DOHH2 (cell line): ENCODE measurements around the gene LMOD1.

Source experiments
- H3F3A ChIP-seq: fragments of 200-600 bp; sonication (generic), shearing (Covaris generic); 2 replicates; pipeline ENCODE4 v1.6.0; 2016; ENCODE audit warnings: antibody characterized with exemption, mild to moderate bottlenecking; ENCODE audit not compliant: control insufficient read depth, insufficient read depth
- H3K27ac ChIP-seq: fragments of 200-600 bp; sonication (generic); 2 replicates; pipeline ENCODE4 v1.5.1; 2014; ENCODE audit warnings: low read depth, mild to moderate bottlenecking, low read length, moderate library complexity
- H3K27me3 ChIP-seq: fragments of 200-600 bp; sonication (generic); 2 replicates; pipeline ENCODE4 v1.6.1; 2014; ENCODE audit warnings: mild to moderate bottlenecking, low read length, mixed read lengths; ENCODE audit not compliant: control insufficient read depth
- H3K36me3 ChIP-seq: fragments of 200-600 bp; sonication (generic); 2 replicates; pipeline ENCODE4 v1.6.1; 2014; ENCODE audit warnings: mild to moderate bottlenecking, low read length, moderate library complexity, mixed read lengths; ENCODE audit not compliant: control insufficient read depth
- H3K4me1 ChIP-seq: fragments of 200-600 bp; sonication (generic); 2 replicates; pipeline ENCODE4 v1.6.1; 2014; ENCODE audit warnings: mild to moderate bottlenecking, low read length, mixed read lengths; ENCODE audit not compliant: control insufficient read depth
- H3K4me2 ChIP-seq: fragments of 200-600 bp; sonication (generic); 2 replicates; pipeline ENCODE4 v1.6.0; 2014; ENCODE audit warnings: mild to moderate bottlenecking, low read length, moderate library complexity
- H3K4me3 ChIP-seq: fragments of 200-600 bp; sonication (generic); 2 replicates; pipeline ENCODE4 v1.5.1; 2014; ENCODE audit warnings: mild to moderate bottlenecking, low read length, mixed read lengths
- H3K79me2 ChIP-seq: fragments of 200-600 bp; sonication (generic); 2 replicates; pipeline ENCODE4 v1.6.1; 2014; ENCODE audit warnings: mild to moderate bottlenecking, low read length, mixed read lengths; ENCODE audit not compliant: control insufficient read depth
- H3K9me2 ChIP-seq: fragments of 200-600 bp; sonication (generic); replicated peaks from 2 replicates; pipeline ENCODE4 v1.6.1; 2014; ENCODE audit warnings: mild to moderate bottlenecking, low read length, mixed read lengths; ENCODE audit not compliant: control insufficient read depth
- H3K9me3 ChIP-seq: fragments of 200-600 bp; sonication (generic); 2 replicates; pipeline ENCODE4 v1.6.1; 2014; ENCODE audit warnings: antibody characterized with exemption, low read length, mixed read lengths; ENCODE audit not compliant: control insufficient read depth, insufficient read depth
- H4K20me1 ChIP-seq: fragments of 200-600 bp; sonication (generic); 2 replicates; pipeline ENCODE4 v1.6.0; 2014; ENCODE audit warnings: low read depth, mild to moderate bottlenecking, antibody characterized with exemption, low read length, moderate library complexity; ENCODE audit not compliant: control insufficient read depth, insufficient read depth
- CTCF ChIP-seq: fragments of 200-600 bp; sonication (generic); IDR thresholded peaks from one replicate; pipeline ENCODE4 v1.5.1; 2014; ENCODE audit warnings: antibody characterized with exemption, mild to moderate bottlenecking, low read depth, low read length; ENCODE audit not compliant: poor library complexity, severe bottlenecking
- EZH2phosphoT487 ChIP-seq: fragments of 200-600 bp; sonication (generic); IDR thresholded peaks from 2 replicates; pipeline ENCODE4 v1.6.1; 2017; ENCODE audit warnings: borderline replicate concordance, mild to moderate bottlenecking, antibody characterized with exemption, low read length, moderate library complexity, mixed read lengths

The LMOD1 gene

DNA sequence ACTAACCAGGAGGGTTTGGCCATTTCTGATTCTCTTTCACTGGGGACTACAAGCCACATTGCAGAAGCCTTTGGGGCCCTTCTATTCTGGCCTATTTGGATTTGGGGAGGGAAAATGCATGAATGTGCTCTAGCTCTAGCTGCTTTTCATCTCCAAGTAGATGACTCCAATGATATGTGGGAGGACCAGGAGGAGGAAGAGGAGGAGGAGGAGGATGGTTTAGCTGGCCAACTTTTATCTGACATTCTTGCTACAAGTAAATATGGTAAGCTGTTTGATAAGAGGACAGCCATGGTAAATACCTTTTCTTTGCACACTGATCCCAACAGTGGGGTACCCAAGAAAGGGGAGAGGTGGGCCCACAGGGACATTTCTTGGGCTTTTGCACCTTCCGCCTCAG, 71.7 kb downstream of the LMOD1 start:
- Histone ChIP-seq H3K36me3 (peaks cover 71% of the 10 kb centered on the region), H3K9me3 (no peaks in the 10 kb centered on the region), H3K79me2 (no peaks in the 10 kb centered on the region), H3K4me2 (no peak overlapping the region), H4K20me1 (peaks cover 4% of the 10 kb centered on the region; the same call in 1 of the 2 replicates), H3K27me3 (no peaks in the 10 kb centered on the region), H3K4me3 (no peak overlapping the region), H3K4me1 (no peaks in the 10 kb centered on the region), H3K9me2 (no peaks in the 10 kb centered on the region), H3F3A (no peaks in the 10 kb centered on the region; the same call in 1 of the 2 replicates), H3K27ac (no peak overlapping the region)
- no peak for TF ChIP-seq EZH2phosphoT487
- no peak for TF ChIP-seq CTCF

GRCh38 chr1:201870397-201870796, 76.0 kb downstream of the LMOD1 start:
- H3K9me2 ChIP-seq: no peaks in the 10 kb centered on the region

DNA sequence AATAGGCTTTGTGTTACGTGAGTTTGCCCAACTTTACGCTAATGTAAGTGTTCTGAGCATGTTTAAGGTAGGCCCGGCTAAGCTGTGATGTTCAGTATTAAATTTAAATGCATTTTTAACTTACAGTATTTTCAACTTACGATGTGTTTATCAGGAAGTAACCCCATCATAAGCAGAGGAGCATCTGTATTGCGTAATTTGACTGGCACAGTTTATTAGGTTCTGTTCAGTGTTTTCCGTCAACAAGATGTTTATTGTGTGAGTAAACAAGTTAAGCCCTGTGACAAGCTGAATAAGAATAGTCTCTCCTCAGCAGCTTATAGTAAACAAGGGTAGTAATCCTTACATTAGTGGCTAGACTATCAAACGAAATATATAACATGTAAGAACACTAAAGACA, 84.9 kb downstream of the LMOD1 start:
- no peaks in the 10 kb centered on the region for H3K79me2 ChIP-seq
- no peaks in the 10 kb centered on the region for H3F3A ChIP-seq
- H3K9me3 ChIP-seq: no peaks in the 10 kb centered on the region
- no peak overlapping the region for H3K4me2 ChIP-seq
- no peak overlapping the region for H3K4me3 ChIP-seq
- no peaks in the 10 kb centered on the region for H3K27me3 ChIP-seq
- TF ChIP-seq EZH2phosphoT487: no peak
- TF ChIP-seq CTCF: no peak
- peaks cover 81% of the 10 kb centered on the region for H3K36me3 ChIP-seq
- H3K27ac ChIP-seq: no peak overlapping the region
- no peaks in the 10 kb centered on the region for H3K9me2 ChIP-seq
- H4K20me1 ChIP-seq: no peaks in the 10 kb centered on the region
- no peaks in the 10 kb centered on the region for H3K4me1 ChIP-seq

More at GRCh38 chr1:201870397-201870796, 76.0 kb downstream of the LMOD1 start:
- Histone ChIP-seq H3K4me2 (no peak overlapping the region), H3K27me3 (no peaks in the 10 kb centered on the region), H3K9me3 (no peaks in the 10 kb centered on the region), H3K4me1 (no peaks in the 10 kb centered on the region), H4K20me1 (no peaks in the 10 kb centered on the region), H3K27ac (no peak overlapping the region), H3K79me2 (no peaks in the 10 kb centered on the region), H3K36me3 (peaks cover 90% of the 10 kb centered on the region), H3F3A (peaks cover 6% of the 10 kb centered on the region; the same call in 1 of the 2 replicates), H3K4me3 (no peak overlapping the region)
- no peak for TF ChIP-seq EZH2phosphoT487
- TF ChIP-seq CTCF: no peak
